GM18520 (cell line): ENCODE measurements around the gene WASHC1.
"Not testable (repeated sequence)": the region's sequence is repeated elsewhere in the genome, so short reads cannot be mapped to it uniquely, and the experiment has no call there.

Experiments used
- ATAC-seq: cut with Tn5 transposase; IDR thresholded peaks from one replicate; pipeline ENCODE4 v1.9.1; 2021; ENCODE audit not compliant: unreplicated experiment

WASHC1 gene

GRCh38 chr9:16875-17274 lies 12.4 kb downstream of the WASHC1 start:
- not testable (repeated sequence) for ATAC-seq

GRCh38 chr9:14129-14809 lies 15.0 kb downstream of the WASHC1 start:
- ATAC-seq, result not testable (repeated sequence)

- not testable (repeated sequence) for ATAC-seq
These were observed 18.1 kb downstream of the WASHC1 start for GRCh38 chr9:11206-11605.

GRCh38 chr9:10653-11053 lies 18.6 kb downstream of the WASHC1 start:
- not testable (repeated sequence) for ATAC-seq

GRCh38 chr9:10207-10606 lies 19.0 kb downstream of the WASHC1 start:
- ATAC-seq, result not testable (repeated sequence)
